HG03432 (cell line): ENCODE results near the gene CNMD.
"Not testable (repeated sequence)": the region's sequence is repeated elsewhere in the genome, so short reads cannot be mapped to it uniquely, and the experiment has no call there.

Source experiments
- ATAC-seq: cut with Tn5 transposase; IDR thresholded peaks from one replicate; pipeline ENCODE4 v1.9.1; 2021; ENCODE audit warnings: mild to moderate bottlenecking, moderate library complexity; ENCODE audit not compliant: unreplicated experiment

Gene CNMD

GRCh38 chr13:52695856-52696255 is 43.8 kb downstream of the CNMD start:
- peak; percentile 87 for ATAC-seq

GRCh38 chr13:52686376-52686775 is 53.2 kb downstream of the CNMD start:
- ATAC-seq: no peak

- not testable (repeated sequence) for ATAC-seq
These were observed 53.8 kb downstream of the CNMD start for GRCh38 chr13:52685806-52686205.

GRCh38 chr13:52677823-52678222 is 61.8 kb downstream of the CNMD start:
- no peak for ATAC-seq

- ATAC-seq: no peak
These were observed 66.2 kb downstream of the CNMD start for GRCh38 chr13:52673465-52673864.

GRCh38 chr13:52670726-52671125 is 68.9 kb downstream of the CNMD start:
- no peak for ATAC-seq

- ATAC-seq: no peak
These were observed 69.9 kb downstream of the CNMD start for GRCh38 chr13:52669677-52670076.

GRCh38 chr13:52665325-52665724 is 74.3 kb downstream of the CNMD start:
- no peak for ATAC-seq

- ATAC-seq: no peak
These were observed 75.3 kb downstream of the CNMD start for GRCh38 chr13:52664272-52664671.

- no peak for ATAC-seq
These were observed 80.3 kb downstream of the CNMD start for GRCh38 chr13:52659340-52659739.
